Spleen (tissue), 7 donors: ENCODE measurements around the gene GPR139.

Source experiments
- CTCF ChIP-seq, 11 experiments: fragments of 200-600 bp in 7 of 11; fragments of 450-650 bp in 4 of 11; sonication (generic) in 4 of 11; IDR thresholded peaks in 8 of 11; conservative IDR thresholded peaks in 3 of 11; 1 replicate in 7 of 11; 2 replicates in 4 of 11; pipeline versions ENCODE4 v1.4.0 to v1.8.0; 2016 to 2021; ENCODE audit warnings: antibody characterized with exemption in 11 of 11, inconsistent platforms in 4 of 11, mild to moderate bottlenecking in 1 of 11
- POLR2A ChIP-seq, 3 donors: fragments of 450-650 bp; IDR thresholded peaks; one replicate each; pipeline ENCODE4 v1.5.1; 2017; ENCODE audit warnings: antibody characterized with exemption in 3 of 3, mild to moderate bottlenecking in 1 of 3
- donor health status: DM: no; HTN: no; CAD: no; lungs with moderate emphysema.
- donor health status: DM: no; HTN: no; CAD: no.
- donor health status: DM: no; HTN: no; CAD: no.

DNA sequence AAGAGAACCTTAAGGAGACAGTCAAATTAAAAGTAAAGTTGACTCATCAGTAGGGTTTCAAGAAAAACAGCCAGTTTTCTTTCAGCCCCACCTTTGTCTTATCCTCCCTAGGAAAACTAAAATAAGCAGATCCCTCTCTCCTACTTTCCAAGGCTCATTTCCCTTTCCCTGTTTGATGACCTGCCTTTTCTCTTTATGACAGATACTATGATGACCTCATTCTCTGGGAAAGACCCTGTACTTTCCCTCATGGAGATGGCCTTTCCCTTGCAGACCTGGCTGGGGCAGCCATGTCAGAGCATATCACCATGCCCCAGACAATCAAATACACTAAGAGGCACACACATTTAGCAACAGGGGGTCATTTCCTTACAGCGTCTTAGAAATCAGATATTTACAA lies 53.6 kb downstream of the GPR139 start:
- TF ChIP-seq POLR2A (IDR thresholded peaks at IDR 0.05) (no peak), CTCF (IDR thresholded peaks at IDR 0.05 in 8 of 11, conservative IDR thresholded peaks at IDR 0.05 in 3 of 11) (no peak)
